NCI-H1694 (cell line): Measurements from ENCODE around the gene INPP5D.
"Not testable (repeated sequence)": the region's sequence is repeated elsewhere in the genome, so short reads cannot be mapped to it uniquely, and the experiment has no call there.

Experiments
- DNase-seq: peaks from one replicate; lab custom pipeline; 2025; lab: John Stamatoyannopoulos, UW

INPP5D gene

GRCh38 chr2:233093721-233094120, 33.6 kb downstream of the INPP5D start:
- no peak for DNase-seq

- peak; percentile 17 for DNase-seq
Measured at GRCh38 chr2:233094614-233095013, 34.5 kb downstream of the INPP5D start.

- no peak for DNase-seq
Measured at GRCh38 chr2:233096006-233096405, 35.9 kb downstream of the INPP5D start.

DNA sequence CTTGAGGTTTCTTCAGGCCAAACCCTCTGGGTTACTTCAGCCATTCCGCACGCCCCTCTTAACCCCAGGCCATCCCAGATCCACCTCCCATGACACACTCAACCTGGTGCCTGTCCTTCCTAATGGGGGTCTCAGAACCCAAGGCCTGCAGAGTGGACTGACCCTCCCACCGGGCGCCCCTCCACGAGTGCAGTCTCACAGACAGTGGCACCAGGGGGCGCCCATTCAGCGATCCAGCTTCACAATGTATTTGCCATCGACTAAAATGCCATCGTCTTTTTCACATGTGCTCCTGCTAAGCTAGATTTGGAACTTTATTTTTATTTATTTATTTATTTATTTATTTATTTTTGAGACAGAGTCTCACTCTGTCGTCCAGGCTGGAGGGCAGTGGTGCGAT, 38.5 kb downstream of the INPP5D start:
- DNase-seq, result peak; percentile 10

DNA sequence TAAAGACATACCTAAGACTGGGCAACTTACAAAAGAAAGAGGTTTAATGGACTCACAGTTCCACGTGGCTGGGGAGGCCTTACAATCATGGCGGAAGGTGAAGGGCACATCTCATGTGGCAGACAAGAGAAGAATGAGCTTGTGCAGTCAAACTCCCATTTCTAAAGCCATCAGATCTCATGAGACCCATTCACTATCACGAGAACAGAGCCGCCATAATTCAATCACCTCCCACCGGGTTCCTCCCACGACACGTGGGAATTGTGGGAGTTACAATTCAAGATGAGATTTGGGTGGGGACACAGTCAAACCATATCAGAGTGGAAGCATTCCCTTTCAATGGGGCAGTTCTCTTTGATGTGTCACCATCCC, 39.7 kb downstream of the INPP5D start:
- not testable (repeated sequence) for DNase-seq

- no peak for DNase-seq
Measured at GRCh38 chr2:233100192-233100998, 40.3 kb downstream of the INPP5D start.

DNA sequence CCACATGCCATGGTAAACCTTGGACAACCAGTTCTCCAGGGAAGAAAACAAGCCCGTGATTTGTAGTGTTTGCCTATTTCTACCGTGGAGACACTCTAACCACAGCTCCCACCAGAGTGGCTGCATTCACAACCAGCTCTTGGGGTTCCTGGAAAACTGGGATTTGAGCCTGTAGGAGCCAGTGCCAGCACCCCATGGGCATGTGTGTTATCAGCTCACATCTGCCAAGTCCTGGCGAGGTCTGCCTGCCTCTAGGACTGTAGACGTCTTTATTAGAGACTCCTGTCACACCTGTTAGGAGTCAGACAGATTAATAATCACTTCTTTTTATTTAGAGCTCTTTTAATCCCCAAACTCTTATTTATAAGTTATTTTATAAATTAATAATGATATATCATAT, 41.0 kb downstream of the INPP5D start:
- no peak for DNase-seq

DNA sequence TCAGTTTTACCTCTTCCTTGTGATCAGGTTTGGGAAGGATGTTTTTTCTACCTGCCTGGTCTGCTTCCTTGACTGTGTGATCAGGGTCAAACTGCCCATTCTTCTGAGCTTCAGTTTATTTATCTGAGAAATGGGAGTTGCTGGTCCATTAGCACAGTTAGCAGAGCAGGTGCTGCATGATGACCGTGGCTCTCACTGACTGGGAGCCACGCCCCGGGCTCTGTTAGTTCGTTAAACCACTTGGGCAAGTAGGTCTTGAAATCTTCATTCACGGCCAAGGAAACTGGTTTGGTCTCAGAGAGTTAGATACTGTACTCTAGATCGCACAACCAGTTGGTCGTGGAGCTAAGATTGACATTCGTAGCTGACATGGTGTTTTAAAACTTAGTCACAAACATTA, 41.7 kb downstream of the INPP5D start:
- no peak for DNase-seq

GRCh38 chr2:233105156-233105895, 45.2 kb downstream of the INPP5D start:
- DNase-seq, result no peak

DNA sequence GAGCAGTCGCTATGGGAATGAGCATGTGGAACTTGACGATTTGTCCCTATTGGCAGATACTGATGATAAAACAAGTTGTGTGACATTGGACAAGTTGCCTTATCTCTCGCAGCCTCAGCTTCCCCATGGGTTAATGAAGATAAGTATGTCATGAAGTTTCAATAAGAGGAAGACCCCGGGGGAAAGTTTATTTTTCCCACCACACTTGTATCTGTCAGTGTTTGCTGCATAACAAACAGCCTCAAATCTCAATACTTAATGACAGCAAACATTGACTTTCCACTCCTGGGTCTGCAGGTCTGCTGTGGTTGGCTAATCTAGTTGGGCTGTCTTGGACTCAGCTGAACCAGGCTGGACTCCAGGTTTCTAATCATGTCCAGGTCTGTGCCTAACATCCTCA, 45.8 kb downstream of the INPP5D start:
- no peak for DNase-seq

DNA sequence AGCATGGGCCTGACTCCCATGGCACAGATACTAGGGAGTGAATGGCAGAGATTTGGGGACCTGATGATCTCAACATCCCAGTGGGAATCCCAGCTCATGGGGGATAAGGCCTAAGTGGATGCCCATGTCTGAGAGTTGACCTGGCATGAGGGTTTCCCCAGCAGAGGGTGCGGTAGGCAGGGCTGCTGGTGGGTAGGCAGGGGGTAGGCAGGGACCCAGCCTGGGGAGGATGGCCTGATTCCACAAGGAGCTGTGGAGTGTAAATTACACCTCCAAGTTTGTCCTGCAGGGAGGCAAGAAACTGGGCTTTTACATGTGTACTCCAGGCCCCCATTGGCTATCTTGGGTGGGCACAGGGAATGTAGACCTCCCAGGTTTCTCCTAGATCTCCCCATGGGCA, 46.9 kb downstream of the INPP5D start:
- no peak for DNase-seq

DNA sequence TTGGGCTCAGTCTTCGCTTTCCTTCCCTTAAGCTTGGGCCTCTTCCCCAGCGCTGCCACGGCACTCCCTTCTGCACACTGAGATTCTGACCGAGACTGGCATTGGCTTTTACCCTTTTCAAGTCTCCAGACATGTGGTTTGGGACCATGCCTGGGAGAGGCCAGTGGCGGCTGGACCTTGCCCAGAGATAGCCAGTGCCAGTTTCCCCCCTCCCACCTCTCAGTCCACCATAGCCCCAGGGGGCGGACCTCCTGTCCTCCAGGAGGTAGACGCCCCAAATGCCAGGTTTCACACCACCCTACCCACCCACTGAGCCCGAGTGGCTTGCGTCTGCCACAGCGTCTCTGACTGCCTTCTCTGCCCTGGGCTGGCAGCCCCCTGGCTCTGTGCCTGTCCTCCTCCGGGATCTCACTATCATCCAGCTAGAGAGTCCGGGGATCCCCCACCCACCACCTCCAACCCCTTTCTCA, 47.7 kb downstream of the INPP5D start:
- no peak for DNase-seq

- no peak for DNase-seq
Measured at GRCh38 chr2:233108611-233109490, 48.7 kb downstream of the INPP5D start.

DNA sequence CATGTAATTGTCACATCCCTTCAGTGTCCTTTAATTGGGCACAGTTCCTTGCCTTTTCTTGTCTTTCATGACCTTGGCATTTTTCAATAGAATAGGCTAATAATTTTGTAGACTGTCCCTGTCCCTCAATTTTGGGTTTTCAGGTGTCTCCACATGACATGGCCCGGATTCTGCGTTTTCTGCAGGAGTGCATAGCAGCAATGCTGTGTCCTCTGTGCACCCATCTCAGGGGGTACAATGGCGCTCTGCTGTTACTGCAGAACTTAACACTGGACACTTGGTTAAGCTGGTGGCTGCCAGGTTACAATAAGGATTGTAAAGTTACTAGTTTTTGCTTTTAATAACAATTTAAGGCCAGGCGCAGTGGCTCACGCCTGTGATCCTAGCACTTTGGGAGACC, 51.3 kb downstream of the INPP5D start:
- no peak for DNase-seq

DNA sequence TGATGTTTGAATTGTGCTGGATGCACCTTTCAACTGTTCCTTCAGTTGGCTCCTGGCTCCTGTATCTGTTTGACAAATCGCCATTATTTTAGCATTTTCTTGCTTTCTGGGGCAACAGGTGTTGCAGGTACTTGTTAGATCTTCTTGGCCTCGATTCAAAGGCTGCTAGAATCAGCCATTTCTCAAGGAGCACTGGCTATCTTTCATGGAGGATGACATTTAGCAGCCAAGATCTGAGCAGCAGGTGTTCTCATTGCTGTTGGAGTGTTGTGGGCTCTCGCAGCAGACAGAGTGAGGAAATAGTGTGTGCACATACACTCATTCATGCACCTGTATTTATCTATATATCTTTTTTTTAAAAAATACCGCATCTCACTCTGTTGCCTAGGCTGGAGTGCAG, 52.2 kb downstream of the INPP5D start:
- DNase-seq, result no peak

DNA sequence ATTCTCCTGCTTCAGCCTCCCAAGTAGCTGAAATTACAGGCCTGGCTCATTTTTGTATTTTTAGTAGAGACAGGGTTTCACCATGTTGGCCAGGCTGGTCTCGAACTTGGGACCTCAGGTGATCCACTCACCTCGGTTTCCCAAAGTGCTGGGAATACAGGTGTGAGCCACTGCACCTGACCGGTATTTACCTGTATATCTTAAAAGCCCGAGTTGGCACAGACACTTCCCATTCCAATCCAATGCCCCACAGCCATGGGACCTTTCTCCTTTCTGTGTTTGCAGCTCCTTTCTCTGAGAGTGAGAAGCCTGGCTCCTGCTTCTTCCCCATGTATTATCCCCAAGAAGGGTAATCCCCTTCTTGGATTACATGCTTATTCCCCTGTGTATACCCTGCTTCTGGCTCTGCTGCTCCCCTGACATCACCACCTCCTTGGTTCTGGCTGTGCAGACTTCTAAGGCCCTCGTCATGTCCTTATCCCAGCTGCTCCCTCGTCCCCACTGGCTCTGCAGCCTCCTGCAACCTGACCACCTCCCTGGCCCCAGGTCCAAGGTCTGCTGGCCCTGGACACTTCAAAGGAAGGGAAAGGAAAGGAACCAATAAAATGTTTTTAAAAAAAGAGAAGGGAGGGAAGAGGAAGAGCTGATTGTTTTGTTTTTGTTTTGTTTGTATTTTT, 52.8 kb downstream of the INPP5D start:
- no peak for DNase-seq

GRCh38 chr2:233114421-233114861, 54.3 kb downstream of the INPP5D start:
- DNase-seq, result no peak

DNA sequence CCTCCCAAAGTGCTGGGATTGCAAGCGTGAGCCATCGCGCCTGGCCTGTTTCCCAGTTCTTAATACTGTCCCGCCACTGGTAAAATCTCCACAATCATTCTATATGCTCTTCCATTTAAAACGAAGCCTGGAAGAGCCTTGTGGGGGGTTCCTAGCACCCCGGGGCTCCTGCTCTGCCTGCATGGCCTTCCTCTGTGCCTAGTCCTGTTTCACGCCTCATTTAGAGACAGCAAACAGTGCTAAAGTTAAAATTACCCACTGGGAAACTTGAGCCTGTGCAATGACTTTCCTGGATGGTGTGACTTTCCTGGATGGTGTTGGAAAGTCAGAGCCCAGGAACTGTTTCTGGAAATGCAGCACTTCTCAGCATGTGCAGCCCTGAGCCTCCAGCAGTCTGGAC, 55.0 kb downstream of the INPP5D start:
- no peak for DNase-seq

GRCh38 chr2:233115741-233116140, 55.6 kb downstream of the INPP5D start:
- no peak for DNase-seq

DNA sequence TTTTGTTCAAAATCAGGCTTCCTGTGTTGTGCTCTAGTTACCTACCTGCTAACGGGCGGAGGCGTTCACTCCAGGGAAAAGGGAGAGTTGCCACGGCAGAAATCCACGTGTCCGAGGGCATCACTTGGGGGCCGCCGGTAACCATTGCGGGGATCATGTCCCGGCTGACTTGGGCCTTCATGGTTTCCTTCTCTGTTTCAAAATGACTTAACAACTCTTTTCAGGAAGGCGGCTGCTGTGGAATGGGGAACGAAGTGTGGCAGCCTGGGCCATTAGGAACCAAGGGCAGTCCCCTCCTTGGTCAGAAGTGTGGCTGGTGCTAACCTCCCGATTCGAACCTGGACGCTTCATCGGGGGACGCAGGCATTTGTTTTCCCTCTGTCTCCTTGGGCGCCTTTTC, 56.8 kb downstream of the INPP5D start:
- DNase-seq, result no peak

DNA sequence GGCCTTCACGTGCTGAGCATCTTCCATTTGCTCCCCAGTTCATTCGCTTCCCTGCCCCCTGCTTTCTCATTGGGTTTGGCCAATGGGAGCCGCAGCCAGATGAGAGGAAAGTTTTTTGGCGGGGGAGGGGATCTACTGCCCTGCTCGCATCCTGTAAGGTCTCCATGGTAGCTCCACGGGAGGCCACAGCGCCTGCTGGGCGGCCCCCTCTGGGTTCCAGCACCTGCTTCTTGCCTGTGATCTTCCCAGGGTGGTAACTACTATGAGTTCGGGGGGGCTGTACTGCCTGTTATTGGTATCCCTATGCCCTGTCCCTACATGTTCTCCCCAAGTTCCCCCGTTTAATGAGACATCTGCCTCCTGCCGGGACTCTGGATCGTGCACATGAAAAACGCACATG, 57.2 kb downstream of the INPP5D start:
- no peak for DNase-seq
